ENCODE results near the gene DDX39A. TPM values are rescaled to one million over a fixed set of nuclear protein-coding genes. Genes with fewer than 3 reads are reported as not detected.

DDX39A gene
- total RNA-seq, 4 donors from 2014 or later = 53.3 to 89.7 (median 59.7) TPM

- Histone ChIP-seq H3K27ac (no peak overlapping the region), H3K36me3 (peaks cover 58 to 79% of the 10 kb centered on the region in 2 donors), H3K4me3 (replicated peaks in 1 of 3) (no peak overlapping the region), H3K4me1 (no peaks in the 10 kb centered on the region), H3K27me3 (no peaks in the 10 kb centered on the region), H3K9me3 (no peaks in the 10 kb centered on the region)
- DNase-seq = no peak
- intact Hi-C loops (cut with DNase I) = no loop called here
- WGBS, 2 donors = 92 to 93% methylated on average over 6 of the region's 6 CpGs
- TF ChIP-seq CTCF (IDR thresholded peaks at IDR 0.05) (no peak), POLR2A (IDR thresholded peaks at IDR 0.05) (no peak)
These were observed 30.2 kb upstream of the DDX39A start for GRCh38 chr19:14449321-14449720.

- no peak for TF ChIP-seq POLR2A (IDR thresholded peaks at IDR 0.05)
- TF ChIP-seq CTCF (IDR thresholded peaks at IDR 0.05) = no peak
- Histone ChIP-seq H3K4me1 (no peaks in the 10 kb centered on the region), H3K4me3 (replicated peaks in 1 of 3) (no peak overlapping the region), H3K27me3 (no peaks in the 10 kb centered on the region), H3K27ac (no peak overlapping the region), H3K9me3 (no peaks in the 10 kb centered on the region), H3K36me3 (peaks cover 81 to 88% of the 10 kb centered on the region in 2 donors)
- intact Hi-C loops (cut with DNase I) = no loop called here
- DNase-seq = no peak
- WGBS, 2 donors = 91 to 96% methylated on average over 2 to 10 of the region's 10 CpGs
These were observed 27.3 kb upstream of the DDX39A start for GRCh38 chr19:14446336-14447036.

GRCh38 chr19:14443632-14444216 lies 24.6 kb upstream of the DDX39A start:
- peaks cover 67 to 70% of the 10 kb centered on the region in 2 donors for H3K36me3 ChIP-seq
- WGBS, 2 donors = 98% methylated on average over 13 to 14 of the region's 14 CpGs
- intact Hi-C loops (cut with DNase I) = no loop called here
- H3K27me3 ChIP-seq = no peaks in the 10 kb centered on the region
- H3K27ac ChIP-seq = no peak overlapping the region
- H3K4me1 ChIP-seq = no peaks in the 10 kb centered on the region
- DNase-seq = no peak
- H3K9me3 ChIP-seq = no peaks in the 10 kb centered on the region
- TF ChIP-seq POLR2A (IDR thresholded peaks at IDR 0.05) (no peak), CTCF (IDR thresholded peaks at IDR 0.05) (no peak)
- H3K4me3 ChIP-seq (replicated peaks in 1 of 3) = no peak overlapping the region

GRCh38 chr19:14442891-14443631 lies 23.9 kb upstream of the DDX39A start:
- WGBS, 2 donors = 96 to 98% methylated on average over 4 to 13 of the region's 16 CpGs
- no peak for DNase-seq
- no peaks in the 10 kb centered on the region for H3K4me1 ChIP-seq
- TF ChIP-seq CTCF (IDR thresholded peaks at IDR 0.05) = no peak
- TF ChIP-seq POLR2A (IDR thresholded peaks at IDR 0.05) = no peak
- no peak overlapping the region for H3K4me3 ChIP-seq (replicated peaks in 1 of 3)
- intact Hi-C loops (cut with DNase I) = no loop called here
- H3K27ac ChIP-seq = no peak overlapping the region
- peaks cover 61 to 63% of the 10 kb centered on the region in 2 donors for H3K36me3 ChIP-seq
- no peaks in the 10 kb centered on the region for H3K9me3 ChIP-seq
- no peaks in the 10 kb centered on the region for H3K27me3 ChIP-seq
